HUES64 (cell line): ENCODE data around the gene IPO4.

Source experiments
- H3K27ac ChIP-seq: 2 replicates; pipeline ENCODE4 v1.7.0; 2013; ENCODE audit warnings: low read depth, low read length, inconsistent platforms
- H3K27me3 ChIP-seq: 2 replicates; pipeline ENCODE4 v1.6.1; 2013; ENCODE audit warnings: mild to moderate bottlenecking, low read length; ENCODE audit not compliant: insufficient read depth
- H3K36me3 ChIP-seq: 2 replicates; pipeline ENCODE4 v1.6.1; 2013; ENCODE audit warnings: mild to moderate bottlenecking, low read length; ENCODE audit not compliant: insufficient read depth
- H3K4me1 ChIP-seq: 2 replicates; pipeline ENCODE4 v1.6.1; 2013; ENCODE audit warnings: mild to moderate bottlenecking, low read length, moderate library complexity; ENCODE audit not compliant: insufficient read depth
- H3K4me3 ChIP-seq: 2 replicates; pipeline ENCODE4 v1.5.1; 2013; ENCODE audit warnings: mild to moderate bottlenecking, low read length, moderate library complexity
- H3K9ac ChIP-seq: 2 replicates; pipeline ENCODE4 v1.6.1; 2013; ENCODE audit warnings: mild to moderate bottlenecking, low read depth, low read length
- H3K9me3 ChIP-seq: 2 replicates; pipeline ENCODE4 v1.6.1; 2013; ENCODE audit warnings: low read depth, low read length; ENCODE audit not compliant: insufficient read depth
- WGBS: fragments of 150-250, 120-280 bp; methylation state at CpG from one replicate; pipeline ENCODE4 v1.1.7; 2013; ENCODE audit warnings: missing lambda C conversion rate; 5-methylcytosine and 5-hydroxymethylcytosine counted together

Gene IPO4

DNA sequence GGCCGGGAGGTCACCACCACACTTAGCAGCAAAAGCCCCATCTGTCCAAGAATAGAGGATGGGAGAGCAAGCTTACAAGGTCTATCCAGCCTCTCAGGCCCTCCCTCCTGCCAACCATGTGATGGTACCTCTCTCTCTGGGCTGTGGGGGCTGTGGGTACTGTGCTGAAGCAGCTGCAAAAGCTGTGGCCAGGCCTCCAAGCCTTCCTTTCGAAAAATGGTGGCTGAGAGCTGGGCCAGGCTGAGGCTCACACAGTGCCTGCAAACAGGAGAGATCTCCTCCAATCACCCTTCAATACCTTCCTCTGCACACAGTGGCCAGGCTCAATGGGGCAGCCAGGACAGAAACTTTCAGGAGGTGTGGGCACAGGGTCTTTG is 1.1 kb downstream of the IPO4 start:
- Histone ChIP-seq H3K27me3 (no peaks in the 10 kb centered on the region), H3K4me1 (peaks cover 9% of the 10 kb centered on the region; the same call in 1 of the 2 replicates), H3K27ac (no peak overlapping the region), H3K9ac (peak overlapping the region; percentile 84; the same call in 1 of the 2 replicates), H3K36me3 (peaks cover 74% of the 10 kb centered on the region), H3K9me3 (no peaks in the 10 kb centered on the region), H3K4me3 (peak overlapping the region; percentile 85)
- WGBS = 95% methylated on average over 2 of the region's 2 CpGs

DNA sequence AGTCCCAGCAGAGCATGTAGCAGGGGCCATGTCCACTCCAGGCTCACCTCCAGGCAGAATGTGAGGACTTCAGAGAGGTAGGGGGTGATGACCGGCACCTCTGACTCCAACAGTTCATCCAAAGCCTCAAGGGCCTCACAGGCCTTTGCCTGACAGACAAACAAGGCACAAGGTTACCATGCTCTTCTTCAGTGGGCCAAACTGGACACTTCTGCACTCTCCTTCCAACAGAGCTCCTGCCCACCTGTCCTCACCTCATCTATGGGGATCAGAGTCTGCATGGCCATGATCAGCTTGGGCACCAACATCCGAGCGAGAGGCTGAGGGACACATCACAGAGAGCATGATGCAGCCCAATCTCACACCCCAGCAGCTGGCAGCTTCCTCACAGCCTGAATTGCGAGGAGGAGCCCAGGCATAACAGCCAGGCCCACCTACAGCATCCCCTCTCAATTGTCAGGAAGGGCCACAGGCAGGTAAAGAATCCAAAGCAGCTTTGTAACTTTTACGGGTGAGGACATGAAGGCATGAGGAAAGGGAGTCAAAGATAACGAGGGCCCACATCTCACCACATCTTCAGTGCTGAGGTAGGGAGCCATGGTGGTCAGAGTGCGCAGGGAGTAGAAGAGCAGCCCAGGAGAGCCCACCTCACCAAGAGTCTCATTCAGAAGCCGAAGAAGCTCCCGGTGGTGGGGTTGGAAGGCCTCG is 1.6 kb downstream of the IPO4 start:
- Histone ChIP-seq H3K27ac (no peak overlapping the region), H3K27me3 (no peaks in the 10 kb centered on the region), H3K36me3 (peaks cover 74% of the 10 kb centered on the region), H3K4me1 (peaks cover 9% of the 10 kb centered on the region; the same call in 1 of the 2 replicates), H3K9ac (no peak overlapping the region), H3K9me3 (no peaks in the 10 kb centered on the region), H3K4me3 (no peak overlapping the region)
- 92% methylated on average over 10 of the region's 10 CpGs for WGBS

DNA sequence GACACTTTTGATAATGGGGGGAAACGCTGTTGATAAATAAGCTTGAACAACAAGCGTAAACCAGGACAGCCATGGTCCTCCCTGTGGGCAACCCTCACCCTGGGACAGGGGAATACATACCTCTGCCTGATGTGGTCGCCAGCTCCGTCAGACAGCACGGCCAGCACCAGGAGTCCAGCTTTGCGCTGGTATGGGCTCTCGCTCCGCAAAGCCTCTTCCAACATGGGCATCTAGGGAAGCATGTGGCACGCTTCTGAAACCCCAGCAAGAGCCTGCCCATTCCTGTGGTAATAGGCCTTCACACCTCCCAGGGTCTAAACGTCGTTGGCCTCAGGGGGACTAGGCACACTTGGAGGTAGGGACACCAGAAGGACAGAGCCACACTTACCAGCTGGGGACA is 2.9 kb downstream of the IPO4 start:
- H3K9me3 ChIP-seq = no peaks in the 10 kb centered on the region
- H3K27ac ChIP-seq = no peak overlapping the region
- H3K36me3 ChIP-seq = peaks cover 77% of the 10 kb centered on the region
- 95% methylated on average over 11 of the region's 11 CpGs for WGBS
- peaks cover 9% of the 10 kb centered on the region; the same call in 1 of the 2 replicates for H3K4me1 ChIP-seq
- no peak overlapping the region for H3K9ac ChIP-seq
- H3K27me3 ChIP-seq = no peaks in the 10 kb centered on the region
- no peak overlapping the region for H3K4me3 ChIP-seq

DNA sequence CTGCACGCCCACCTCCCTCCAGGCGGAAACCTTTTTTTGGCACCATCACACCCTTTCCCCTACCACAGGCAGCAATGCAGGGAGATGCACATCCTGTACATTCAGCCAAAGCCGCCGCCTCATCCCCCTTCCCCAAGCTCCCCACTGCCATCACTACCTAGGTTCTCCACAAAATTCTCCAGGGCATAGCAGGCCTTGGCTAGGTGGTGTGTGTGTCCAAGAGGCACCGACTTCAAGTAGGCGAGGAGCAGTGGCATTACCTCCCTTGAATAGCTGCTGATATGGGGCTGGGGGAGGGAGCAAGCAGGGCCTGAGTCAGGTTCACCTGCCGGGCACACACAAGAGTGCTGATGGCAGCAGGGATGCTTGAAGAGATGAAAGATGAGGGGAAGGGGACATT is 3.6 kb downstream of the IPO4 start:
- no peak overlapping the region for H3K27ac ChIP-seq
- WGBS = 91% methylated on average over 7 of the region's 7 CpGs
- H3K9me3 ChIP-seq = no peaks in the 10 kb centered on the region
- peaks cover 81% of the 10 kb centered on the region for H3K36me3 ChIP-seq
- peaks cover 9% of the 10 kb centered on the region; the same call in 1 of the 2 replicates for H3K4me1 ChIP-seq
- no peak overlapping the region for H3K4me3 ChIP-seq
- no peaks in the 10 kb centered on the region for H3K27me3 ChIP-seq
- no peak overlapping the region for H3K9ac ChIP-seq

DNA sequence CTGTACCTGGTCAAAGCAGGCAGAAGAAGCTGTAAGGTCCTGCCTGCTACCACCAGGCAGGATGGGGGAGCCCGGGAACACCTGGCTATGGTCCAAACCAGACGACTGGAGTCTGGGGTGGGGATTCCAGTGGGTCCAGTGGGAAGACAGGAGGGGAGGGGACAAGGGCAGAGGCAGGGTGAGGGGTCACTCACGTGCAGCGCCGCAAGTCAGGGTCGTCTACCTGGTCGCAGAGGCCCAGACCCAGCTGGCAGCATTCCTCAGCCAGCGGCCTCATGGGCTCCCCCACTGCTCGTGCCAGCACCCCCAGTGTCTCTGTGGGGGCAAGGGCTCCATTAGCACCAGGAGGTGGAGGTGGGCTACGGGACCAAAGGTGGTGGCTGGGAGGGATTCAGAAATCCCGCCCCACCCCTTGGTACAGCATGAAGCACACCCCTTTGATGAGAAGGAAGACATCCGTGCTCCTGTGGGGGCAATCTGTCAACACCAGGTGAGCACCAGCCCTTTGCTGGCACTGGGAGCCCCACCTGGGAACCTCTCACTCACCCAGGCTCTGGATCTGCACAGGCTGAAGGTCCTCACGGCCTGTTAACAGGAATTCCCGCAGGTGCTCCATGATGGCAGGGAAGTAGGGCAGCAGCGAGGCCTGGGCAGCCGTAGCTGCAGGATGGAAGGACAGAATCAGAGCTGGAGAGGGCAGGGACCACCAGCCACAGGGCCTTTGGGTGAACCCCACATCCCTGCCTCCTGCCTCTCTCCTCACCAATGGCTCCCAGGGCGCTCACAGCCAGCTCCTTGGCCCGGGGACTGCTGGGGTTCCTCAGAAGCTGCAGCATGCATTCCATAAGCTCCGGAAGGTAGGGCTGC is 4.3 kb downstream of the IPO4 start:
- Histone ChIP-seq H3K4me3 (no peak overlapping the region), H3K9me3 (no peaks in the 10 kb centered on the region), H3K4me1 (peaks cover 9% of the 10 kb centered on the region; the same call in 1 of the 2 replicates), H3K27me3 (no peaks in the 10 kb centered on the region), H3K9ac (no peak overlapping the region), H3K27ac (no peak overlapping the region), H3K36me3 (peaks cover 83% of the 10 kb centered on the region)
- 93% methylated on average over 19 of the region's 19 CpGs for WGBS

DNA sequence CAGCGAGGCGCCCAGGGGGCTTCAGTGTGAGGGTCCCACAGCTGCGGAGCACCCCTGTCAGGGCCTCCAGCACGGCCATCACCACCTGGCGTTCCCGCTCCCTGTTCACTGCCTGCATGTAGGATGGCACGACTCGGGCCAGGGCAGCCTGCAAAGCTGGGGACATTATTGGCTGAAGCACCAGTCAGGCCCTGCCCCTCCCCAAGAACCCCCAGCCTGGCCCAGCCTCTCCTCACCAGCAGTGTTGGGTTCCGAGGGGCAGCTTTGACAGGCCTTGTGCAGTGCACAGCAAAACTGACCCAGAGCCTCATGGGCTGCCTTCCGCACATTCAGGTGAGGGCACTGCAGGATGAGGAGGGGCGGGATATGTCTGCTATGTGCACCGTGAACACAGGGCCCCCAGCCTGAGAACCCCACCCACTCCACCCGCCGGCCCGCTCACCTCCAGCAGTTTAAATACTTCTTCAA is 5.6 kb downstream of the IPO4 start:
- H3K4me3 ChIP-seq = no peak overlapping the region
- 94% methylated on average over 15 of the region's 15 CpGs for WGBS
- H3K4me1 ChIP-seq = peaks cover 5% of the 10 kb centered on the region; the same call in 1 of the 2 replicates
- H3K9ac ChIP-seq = no peak overlapping the region
- H3K36me3 ChIP-seq = peaks cover 96% of the 10 kb centered on the region
- no peak overlapping the region for H3K27ac ChIP-seq
- no peaks in the 10 kb centered on the region for H3K9me3 ChIP-seq
- H3K27me3 ChIP-seq = no peaks in the 10 kb centered on the region

DNA sequence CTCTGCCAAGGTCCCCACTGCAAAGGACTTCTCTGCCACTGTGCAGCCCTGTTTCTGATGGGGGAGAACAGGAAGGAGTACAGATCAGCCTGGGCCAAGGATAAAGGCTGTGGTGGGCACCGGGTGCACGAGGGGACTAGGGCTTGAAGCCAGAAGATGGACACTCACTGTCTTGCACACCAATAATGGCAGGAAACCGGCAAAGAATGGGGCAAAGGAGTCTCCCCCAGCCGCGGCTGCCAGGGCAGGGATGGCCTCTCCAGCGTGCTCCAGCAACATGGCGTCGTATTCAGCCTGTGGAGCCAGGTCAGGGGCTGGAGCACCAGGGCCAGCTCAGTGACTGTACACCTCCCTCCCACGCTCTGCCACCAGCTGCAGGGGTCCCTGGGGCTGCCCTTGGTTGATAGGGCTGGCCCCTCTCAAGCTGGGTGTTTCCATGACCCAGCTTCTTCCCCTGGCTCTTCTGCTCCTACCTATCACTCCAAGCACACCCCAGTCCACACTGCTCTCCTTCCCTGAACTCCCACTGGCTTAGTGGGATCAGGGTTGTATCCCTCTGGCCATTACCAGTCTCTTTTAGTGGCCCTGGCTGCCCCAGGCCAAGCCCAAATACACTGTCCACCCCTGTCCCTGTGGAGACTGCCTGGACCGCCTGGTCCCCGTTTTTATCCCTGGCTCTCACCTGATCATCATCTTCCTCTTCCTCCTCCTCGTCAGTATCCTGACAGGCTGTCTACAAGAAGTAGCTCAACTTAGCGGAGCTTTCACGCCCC is 6.3 kb downstream of the IPO4 start:
- Histone ChIP-seq H3K36me3 (peaks cover 98% of the 10 kb centered on the region), H3K4me3 (no peak overlapping the region), H3K27ac (no peak overlapping the region), H3K9ac (no peak overlapping the region), H3K4me1 (no peaks in the 10 kb centered on the region), H3K9me3 (no peaks in the 10 kb centered on the region), H3K27me3 (no peaks in the 10 kb centered on the region)
- WGBS = 92% methylated on average over 14 of the region's 14 CpGs

DNA sequence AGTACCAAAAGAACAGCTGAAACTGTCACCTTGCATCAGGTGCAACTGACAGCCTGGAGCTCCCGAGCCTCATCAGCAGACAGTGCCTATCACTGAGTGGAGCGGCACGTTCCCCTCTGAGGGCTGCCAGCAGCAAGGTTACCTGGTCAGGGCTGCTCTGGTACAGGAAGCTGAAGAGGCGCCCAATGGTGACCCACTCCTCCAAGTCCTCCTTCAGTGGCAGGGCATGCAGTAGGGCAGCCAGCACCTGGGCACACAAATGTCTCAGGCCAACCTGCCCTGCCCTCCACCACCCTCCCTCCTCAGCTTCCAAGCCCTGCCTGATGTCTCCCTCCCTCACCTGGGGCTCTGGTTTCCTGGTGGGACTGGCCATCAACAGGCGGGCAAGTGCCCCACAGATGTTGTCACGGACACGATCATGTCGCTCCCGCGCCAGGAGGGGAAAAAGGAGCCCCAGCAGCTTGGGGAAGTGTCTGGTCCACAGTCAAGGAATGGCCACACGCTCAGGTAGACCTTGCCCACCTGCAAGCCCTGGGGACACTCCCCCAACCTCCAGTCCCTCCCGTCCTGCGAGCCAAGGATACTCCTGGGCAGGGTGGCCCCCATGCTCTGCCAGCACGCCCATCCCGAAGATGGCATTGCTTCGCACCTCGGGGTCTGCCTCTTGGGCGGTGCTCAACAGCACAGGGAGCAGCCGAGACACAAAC is 7.1 kb downstream of the IPO4 start:
- WGBS = 94% methylated on average over 19 of the region's 19 CpGs
- Histone ChIP-seq H3K9me3 (no peaks in the 10 kb centered on the region), H3K4me1 (no peaks in the 10 kb centered on the region), H3K27ac (no peak overlapping the region), H3K9ac (no peak overlapping the region), H3K4me3 (no peak overlapping the region), H3K27me3 (no peaks in the 10 kb centered on the region), H3K36me3 (peaks cover 97% of the 10 kb centered on the region)

DNA sequence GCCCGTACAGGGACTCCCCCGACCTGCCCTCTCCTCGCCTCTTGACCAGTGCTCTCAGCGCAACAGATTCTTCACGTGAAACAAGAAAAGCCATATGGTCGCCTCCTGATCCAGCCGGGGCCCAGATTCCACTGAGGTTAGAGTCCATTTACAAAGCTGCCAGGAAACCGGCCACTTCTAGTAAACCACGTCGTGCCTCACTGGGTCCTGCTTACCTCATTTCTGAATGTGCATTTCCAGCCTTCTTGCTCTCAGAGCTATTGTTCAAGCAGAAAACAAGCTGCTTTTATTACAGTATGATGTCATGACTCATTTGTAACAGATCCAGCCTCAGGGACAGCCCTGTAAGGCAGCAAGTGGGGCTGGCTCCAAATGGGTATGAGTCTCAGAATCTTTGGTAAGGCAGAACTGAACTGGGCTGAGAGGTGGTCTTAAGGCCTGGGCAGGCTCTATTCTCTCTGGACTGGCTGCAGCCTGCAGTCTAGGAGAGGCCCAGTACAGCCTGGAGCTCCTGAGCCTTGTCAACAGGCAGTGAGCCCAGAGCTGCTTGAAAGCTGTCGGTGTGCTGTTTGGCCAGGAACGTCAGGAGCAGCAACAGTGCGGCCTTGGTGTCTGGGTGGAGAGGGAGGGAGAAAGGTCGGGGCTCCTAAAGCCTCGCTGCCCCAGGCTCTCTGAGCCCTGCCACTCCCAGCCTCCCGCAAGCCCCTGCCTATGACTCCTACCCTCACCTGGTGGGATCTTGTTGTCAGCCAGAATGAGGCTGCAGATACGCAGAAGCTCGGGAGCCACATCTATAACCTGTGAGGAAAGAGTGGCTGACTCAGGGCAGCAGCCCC is 8.4 kb downstream of the IPO4 start:
- Histone ChIP-seq H3K4me3 (no peak overlapping the region), H3K9me3 (no peaks in the 10 kb centered on the region), H3K27me3 (no peaks in the 10 kb centered on the region), H3K4me1 (no peaks in the 10 kb centered on the region), H3K36me3 (peaks cover 89% of the 10 kb centered on the region), H3K27ac (no peak overlapping the region), H3K9ac (no peak overlapping the region)
- WGBS = 93% methylated on average over 18 of the region's 18 CpGs
